GM12878 (cell line): ENCODE data around the gene CHDH.

Source experiments
- EP300 ChIP-seq, 2 experiments: fragments of 150-350 bp in 1 of 2; IDR thresholded peaks; 2 replicates each; pipeline ENCODE4 v1.6.1; 2011 to 2012; ENCODE audit warnings: low read depth in 2 of 2, low read length in 2 of 2, borderline replicate concordance in 1 of 2, improper control_type of control experiment in 1 of 2, inconsistent platforms in 1 of 2; ENCODE audit not compliant: control insufficient read depth in 1 of 2
- EZH2 ChIP-seq: IDR thresholded peaks from 2 replicates; pipeline ENCODE4 v1.6.1; 2012; ENCODE audit warnings: low read depth, mild to moderate bottlenecking, control low read depth, inconsistent platforms, low read length, borderline replicate concordance; ENCODE audit not compliant: control insufficient read depth
- HCFC1 ChIP-seq: fragments of 150-350 bp; IDR thresholded peaks from 2 replicates; pipeline ENCODE4 v1.6.1; 2014; ENCODE audit warnings: low read length
- MYC ChIP-seq: IDR thresholded peaks from 2 replicates; pipeline ENCODE4 v1.6.1; 2011; ENCODE audit warnings: mild to moderate bottlenecking, low read length, moderate library complexity, inconsistent platforms; ENCODE audit not compliant: insufficient read depth, insufficient replicate concordance, insufficient read length, severe bottlenecking
- POLR2A ChIP-seq: IDR thresholded peaks from 2 replicates; pipeline ENCODE4 v1.6.1; 2011; ENCODE audit warnings: low read depth, mild to moderate bottlenecking, low read length
- SREBF1 ChIP-seq: IDR thresholded peaks from 2 replicates; pipeline ENCODE4 v1.6.1; 2012; ENCODE audit warnings: mild to moderate bottlenecking, low read length
- TCF12 ChIP-seq: IDR thresholded peaks from 2 replicates; pipeline ENCODE4 v1.6.1; 2011; ENCODE audit warnings: low read depth, mild to moderate bottlenecking, low read length
- TF ChIP-seq, protein P1 (sequence below), 3 experiments: IDR thresholded peaks in 2 of 3; conservative IDR thresholded peaks in 1 of 3; 2 replicates each; pipeline ENCODE4 v1.5.1; 2011; ENCODE audit warnings: low read depth in 3 of 3, low read length in 3 of 3, mild to moderate bottlenecking in 3 of 3, control low read depth in 2 of 3, moderate library complexity in 2 of 3, inconsistent platforms in 1 of 3, mixed read lengths in 1 of 3; ENCODE audit not compliant: control insufficient read depth in 2 of 3, insufficient read depth in 1 of 3; ENCODE audit errors: extremely low read depth in 1 of 3
- TF ChIP-seq, protein P2 (sequence below): IDR thresholded peaks from 2 replicates; pipeline ENCODE4 v1.6.1; 2012; ENCODE audit warnings: low read depth, low read length, improper control_type of control experiment

DNA sequence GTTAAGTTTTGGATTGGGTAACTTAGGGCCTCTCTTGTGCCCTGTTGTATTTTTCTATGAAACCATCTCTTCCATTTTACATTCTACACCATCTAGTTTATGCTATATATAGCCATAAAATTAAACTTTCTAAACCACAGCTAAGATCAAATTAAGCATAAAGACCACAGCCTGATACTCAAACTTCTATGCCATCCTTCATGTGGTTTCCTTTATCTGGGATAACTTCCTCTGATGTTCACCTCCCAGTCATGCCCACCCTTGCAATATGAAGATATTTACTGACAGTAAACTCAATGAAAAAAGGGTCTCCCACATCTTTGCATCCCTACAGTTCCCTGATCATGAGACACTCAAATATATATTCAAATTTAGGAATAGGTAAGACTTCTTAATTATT lies 41.2 kb upstream of the CHDH start:
- TF ChIP-seq EZH2 (no peak), MYC (no peak), POLR2A (no peak), SREBF1 (no peak), TCF12 (no peak), EP300 (IDR thresholded peaks at IDR 0.05; ENCODE audit: borderline replicate concordance in 1 of 2, control insufficient read depth in 1 of 2, low read depth in 2 of 2, low read length in 2 of 2) (no peak), HCFC1 (no peak)
- TF ChIP-seq, protein P1, sequence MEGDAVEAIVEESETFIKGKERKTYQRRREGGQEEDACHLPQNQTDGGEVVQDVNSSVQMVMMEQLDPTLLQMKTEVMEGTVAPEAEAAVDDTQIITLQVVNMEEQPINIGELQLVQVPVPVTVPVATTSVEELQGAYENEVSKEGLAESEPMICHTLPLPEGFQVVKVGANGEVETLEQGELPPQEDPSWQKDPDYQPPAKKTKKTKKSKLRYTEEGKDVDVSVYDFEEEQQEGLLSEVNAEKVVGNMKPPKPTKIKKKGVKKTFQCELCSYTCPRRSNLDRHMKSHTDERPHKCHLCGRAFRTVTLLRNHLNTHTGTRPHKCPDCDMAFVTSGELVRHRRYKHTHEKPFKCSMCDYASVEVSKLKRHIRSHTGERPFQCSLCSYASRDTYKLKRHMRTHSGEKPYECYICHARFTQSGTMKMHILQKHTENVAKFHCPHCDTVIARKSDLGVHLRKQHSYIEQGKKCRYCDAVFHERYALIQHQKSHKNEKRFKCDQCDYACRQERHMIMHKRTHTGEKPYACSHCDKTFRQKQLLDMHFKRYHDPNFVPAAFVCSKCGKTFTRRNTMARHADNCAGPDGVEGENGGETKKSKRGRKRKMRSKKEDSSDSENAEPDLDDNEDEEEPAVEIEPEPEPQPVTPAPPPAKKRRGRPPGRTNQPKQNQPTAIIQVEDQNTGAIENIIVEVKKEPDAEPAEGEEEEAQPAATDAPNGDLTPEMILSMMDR (IDR thresholded peaks at IDR 0.05 in 2 of 3, conservative IDR thresholded peaks at IDR 0.05 in 1 of 3; ENCODE audit: control insufficient read depth in 2 of 3, extremely low read depth in 1 of 3, insufficient read depth in 1 of 3, low read depth in 3 of 3, low read length in 3 of 3) = no peak
- TF ChIP-seq, protein P2, sequence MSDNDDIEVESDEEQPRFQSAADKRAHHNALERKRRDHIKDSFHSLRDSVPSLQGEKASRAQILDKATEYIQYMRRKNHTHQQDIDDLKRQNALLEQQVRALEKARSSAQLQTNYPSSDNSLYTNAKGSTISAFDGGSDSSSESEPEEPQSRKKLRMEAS = no peak
